NCI-H345 treated with DMSO at 0.1 percent for 48 hours (cell line): Measurements from ENCODE around the gene LRMDA.

Experiments used
- DNase-seq: peaks from one replicate; lab custom pipeline; 2025; ENCODE audit not compliant: unreplicated experiment; lab: John Stamatoyannopoulos, UW

Gene LRMDA

DNA sequence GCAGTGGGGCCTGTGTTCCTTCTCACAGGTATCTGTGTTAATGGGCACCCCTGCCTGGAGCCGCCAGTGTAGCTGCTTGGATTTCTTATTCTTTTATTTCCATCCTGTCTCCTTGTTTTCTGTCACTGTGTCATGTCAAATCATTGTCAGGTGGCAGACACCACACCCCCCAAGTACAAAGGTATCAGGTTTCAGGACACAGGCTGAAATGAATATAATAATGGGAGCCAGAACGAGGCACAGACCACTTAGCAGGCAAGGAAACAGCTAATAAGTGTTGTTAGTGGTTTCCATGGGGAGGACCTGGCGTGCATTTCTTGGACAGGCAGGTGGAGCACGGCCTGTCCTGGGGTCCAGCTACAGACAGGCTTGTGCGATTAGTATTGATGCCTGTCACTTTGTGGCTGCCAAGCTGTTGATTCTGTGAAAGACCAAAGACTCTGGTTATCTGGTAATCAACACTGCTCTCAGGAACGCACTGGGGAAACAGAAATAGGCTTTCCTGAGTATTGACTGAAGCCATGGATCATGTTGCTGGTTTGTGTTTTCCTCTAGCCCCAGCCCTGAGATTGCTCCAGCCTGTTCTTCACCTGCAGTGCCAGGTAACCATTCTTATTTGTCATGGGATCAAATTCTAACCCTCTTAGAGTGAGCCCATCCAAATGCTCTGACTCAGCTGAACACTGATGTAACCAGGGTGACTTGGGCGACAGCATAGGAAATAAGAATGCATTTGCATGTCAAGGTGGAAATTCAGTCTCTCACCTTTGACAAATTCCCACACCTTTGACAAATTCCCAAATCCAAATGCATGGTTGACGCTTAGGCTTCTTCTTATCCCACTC lies 1002.0 kb downstream of the LRMDA start:
- DNase-seq = peak; percentile 72

DNA sequence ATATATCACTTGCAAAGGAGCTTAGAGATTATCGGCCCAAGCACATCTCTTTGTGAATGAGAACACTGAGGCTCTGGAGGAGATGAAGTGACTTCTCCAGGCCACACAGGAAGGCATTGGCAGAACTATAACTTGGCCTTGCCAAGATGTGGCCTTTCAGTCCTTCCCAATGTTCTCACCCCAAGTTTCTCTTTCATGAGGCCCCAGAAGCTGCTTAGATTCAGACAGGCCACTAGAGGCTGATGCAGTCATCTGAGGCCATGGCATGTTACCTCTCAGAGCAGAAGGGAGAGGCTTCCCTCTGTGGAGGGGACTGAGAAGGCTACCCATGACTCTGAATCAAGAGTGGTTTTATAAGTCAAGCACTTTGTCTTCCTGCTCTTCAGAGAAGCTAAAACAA lies 1003.7 kb downstream of the LRMDA start:
- DNase-seq = no peak

DNA sequence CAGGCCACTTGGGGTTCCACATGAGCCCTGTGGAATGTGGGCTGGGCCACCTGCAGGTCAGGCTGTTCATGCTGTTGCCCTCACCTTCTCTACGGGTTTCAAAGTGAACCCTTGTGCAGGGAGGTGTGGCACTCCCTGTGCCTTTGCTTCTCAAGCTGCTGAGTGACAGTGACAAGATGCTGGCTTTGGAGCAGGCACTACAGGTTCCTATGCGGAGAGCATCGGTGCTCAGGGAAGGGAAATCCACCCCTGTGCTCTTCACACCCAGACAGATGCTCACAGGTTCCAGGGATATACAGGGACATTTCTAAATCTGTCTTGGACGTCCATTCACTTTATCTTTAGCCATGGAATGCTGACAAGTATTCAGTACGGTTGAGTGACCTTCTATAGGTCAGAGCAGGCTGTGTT lies 1005.0 kb downstream of the LRMDA start:
- no peak for DNase-seq

DNA sequence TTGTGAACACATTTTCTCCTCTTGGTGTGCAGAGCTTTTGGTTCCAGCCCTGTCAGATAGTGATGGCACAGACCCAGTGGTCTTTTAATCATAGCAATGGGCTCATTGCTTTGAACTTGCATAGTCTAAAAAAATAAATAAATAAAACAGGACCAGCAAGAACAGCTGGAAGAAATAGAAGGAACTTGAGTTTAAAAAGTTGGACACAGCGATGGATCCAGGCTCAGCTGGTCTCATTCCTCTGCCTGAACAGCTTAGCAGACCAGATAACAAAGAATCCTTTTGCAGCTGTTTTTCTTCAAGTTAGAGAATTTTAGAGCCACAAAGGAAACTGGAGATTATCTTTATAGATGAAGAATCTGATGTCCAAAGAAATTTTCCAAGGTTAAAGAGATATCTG lies 1005.6 kb downstream of the LRMDA start:
- DNase-seq = no peak

DNA sequence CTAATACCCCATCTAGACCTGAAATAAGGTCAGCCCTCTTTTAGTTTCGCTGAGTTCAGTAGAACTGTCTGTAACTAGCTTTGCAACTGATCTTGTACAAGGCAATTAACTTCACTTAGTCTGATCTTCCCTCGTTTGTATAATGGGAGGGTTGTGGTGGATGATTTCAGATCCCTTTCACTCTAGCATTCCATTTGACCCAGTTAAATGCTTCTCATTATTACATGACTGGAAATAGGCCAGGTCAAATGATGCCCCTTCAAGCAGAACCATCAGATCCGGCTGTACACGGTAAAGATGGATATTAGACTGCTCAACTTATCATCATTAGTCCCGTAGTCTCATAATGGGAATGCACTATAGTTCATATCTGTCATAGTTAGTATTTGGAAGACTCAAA lies 1009.0 kb downstream of the LRMDA start:
- DNase-seq = no peak

DNA sequence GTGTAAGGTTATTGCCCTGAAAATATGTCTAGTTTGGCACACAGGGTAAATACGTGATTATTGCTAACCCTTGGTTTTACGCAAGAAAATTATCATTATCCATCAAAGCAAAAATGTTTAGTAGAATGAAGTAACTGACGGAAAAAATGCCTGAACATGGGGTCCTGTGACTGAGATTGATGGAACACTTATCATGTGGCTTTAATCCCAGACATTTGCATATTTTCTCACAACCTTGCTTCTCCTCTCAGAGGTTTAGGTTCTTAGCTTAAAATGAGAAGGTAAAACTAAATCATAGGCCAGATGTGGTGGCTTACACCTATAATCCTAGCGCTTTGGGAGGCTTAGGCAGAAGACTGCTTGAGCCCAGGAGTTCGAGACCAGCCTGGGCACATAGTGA lies 1010.7 kb downstream of the LRMDA start:
- DNase-seq = no peak

DNA sequence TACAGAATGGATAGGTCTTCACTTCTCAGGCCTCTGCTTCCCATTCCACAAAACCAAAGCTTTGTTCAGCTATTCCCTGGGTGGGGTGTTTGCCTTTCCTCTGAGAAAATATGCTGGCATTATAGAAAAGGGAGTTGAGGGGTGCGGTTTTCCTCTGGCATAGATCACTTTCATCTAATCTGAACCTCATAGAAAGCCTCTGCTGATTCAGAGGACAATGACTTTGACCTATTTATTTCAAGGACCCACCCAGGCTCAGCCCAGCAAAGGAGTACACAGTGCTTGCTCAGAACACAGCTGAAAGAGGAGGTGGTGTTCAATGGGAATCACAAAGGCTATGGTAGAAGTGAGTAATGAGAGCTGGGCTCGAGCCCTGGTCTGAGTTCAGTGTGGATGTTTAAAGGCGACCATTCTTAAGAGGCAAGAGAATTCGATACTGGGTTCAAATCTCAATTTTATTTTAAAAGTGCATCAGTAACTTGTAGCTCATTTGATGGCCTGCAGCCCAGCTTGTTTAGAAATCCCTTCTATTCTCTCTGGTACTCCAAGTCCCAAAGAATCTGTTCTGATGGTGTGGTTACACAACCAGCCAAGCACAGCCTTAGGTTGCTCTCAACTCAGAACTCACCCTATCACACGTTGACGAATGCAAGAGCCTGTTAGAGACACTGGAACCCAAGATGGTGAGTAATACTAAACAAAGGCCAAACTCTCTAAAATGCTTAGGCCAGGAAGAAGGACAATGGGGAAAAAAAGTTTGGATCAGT lies 1012.8 kb downstream of the LRMDA start:
- DNase-seq = no peak

DNA sequence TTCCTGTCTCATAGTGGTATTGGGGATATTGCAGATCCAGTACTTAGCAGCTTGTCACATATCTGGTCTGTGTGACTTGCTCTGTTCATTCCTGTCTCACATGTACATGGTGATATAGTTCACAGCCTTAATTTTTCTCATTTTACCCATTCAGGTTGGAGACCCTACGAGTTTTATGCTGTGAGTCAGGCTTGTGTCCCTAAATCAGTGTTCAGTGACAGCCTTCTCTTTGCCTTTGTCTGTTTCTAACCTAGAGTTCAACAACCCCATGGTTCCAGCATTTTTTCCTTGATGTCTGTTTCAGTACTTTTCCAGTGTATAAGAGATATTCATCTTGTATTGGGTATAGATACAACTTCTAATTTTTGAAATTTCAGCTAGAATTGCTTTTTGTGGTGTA lies 1016.2 kb downstream of the LRMDA start:
- no peak for DNase-seq

DNA sequence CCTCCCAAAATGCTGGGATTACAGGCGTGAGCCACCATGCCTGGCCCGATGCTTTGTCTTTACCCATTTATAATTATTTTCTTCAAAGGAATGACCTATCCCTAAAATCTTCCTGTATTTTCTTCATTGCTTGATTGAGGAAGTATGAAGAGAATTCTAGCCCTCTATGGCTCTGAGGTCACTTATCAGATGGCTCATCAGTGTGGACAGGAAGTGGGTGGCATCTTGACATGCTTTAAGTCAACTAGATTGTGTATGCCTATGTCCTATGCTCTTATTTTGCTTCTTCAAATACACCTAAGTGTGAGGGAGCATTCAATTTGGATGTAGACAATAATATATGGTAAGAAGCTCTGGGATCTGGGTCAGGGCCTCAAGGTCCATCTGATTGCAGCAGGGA lies 1020.5 kb downstream of the LRMDA start:
- no peak for DNase-seq

DNA sequence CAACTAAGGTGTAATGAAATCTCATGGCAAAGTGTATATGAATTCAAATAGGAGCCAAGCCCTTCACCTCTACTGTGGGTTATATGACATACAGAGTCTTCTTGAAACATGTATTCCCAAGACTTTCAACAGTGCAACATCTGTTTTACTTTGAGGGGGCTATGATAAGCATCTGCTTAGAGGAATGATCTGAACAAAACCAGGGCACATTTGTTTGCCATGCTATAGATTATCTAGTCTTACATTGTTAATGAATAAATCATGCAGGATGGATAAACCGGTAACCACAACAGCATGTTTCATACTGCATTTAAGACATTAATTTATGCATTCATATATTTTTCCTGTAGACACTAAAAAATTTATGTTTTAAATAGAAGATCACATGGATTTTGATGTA lies 1021.9 kb downstream of the LRMDA start:
- no peak for DNase-seq

DNA sequence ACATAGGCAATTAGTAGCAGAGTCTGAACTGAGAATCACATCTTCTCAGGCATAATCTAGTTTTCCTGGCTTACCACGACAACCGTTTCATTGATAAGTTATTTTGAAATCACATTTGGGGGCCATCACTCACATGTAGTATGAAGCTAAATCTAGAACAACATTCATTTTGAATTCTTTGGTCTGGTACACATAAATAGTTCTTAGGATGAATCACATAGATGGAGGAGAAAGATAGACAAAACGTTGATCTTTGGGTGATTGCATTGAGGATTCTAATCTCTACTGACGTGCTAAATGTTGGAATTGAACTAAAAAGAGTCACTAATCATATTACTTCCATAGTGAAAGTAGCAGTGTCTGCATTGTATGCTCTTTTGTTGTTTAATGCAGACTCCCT lies 1022.6 kb downstream of the LRMDA start:
- no peak for DNase-seq

DNA sequence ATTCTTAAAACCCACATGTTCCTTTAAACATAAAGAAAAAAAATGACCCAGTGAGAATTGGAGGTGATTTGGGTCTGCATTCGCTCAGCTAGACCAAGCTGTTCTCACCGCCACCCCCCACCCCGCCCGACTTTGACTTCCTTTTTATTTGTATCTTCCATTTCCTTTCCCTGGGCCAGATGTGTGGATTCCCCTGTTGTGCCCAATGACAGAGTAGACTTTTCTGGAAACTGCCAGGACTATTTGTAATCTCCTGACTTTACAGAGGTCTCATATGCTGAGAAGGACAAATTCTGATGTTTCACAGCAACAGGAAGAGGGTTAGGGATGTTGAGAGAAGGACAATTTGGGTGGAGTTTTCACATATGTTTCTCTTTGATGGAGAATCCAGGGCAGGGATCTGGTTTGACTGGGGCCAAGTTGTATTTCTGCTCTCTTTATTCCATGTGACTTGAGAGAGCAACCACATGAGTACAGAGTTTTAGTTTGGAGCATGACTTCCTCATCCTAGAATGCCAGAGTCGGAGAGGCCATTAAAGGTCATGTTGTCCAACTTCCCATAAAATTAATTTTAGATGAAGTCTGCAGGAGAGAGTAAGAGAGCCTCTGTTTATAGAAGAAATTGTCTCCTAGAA lies 1023.2 kb downstream of the LRMDA start:
- no peak for DNase-seq

DNA sequence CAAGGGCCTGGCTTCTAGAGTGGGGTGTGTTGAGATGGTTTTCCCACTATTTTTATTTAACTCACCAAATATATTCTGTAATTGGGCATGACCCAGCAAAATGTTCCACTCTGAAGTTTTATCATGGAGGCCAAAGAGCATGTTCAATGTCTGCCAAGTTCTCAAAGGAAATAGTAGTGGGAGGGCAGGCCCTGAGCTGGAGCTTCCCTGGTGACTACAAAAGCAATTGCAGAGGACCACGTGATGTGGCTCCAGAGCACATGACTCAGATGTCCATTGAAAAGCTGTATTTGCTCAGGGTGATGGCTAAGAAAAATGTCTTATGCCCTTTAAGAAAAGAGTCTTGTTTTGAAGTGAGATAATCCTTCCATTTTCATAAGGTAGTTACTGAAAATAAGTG lies 1024.8 kb downstream of the LRMDA start:
- DNase-seq = no peak

DNA sequence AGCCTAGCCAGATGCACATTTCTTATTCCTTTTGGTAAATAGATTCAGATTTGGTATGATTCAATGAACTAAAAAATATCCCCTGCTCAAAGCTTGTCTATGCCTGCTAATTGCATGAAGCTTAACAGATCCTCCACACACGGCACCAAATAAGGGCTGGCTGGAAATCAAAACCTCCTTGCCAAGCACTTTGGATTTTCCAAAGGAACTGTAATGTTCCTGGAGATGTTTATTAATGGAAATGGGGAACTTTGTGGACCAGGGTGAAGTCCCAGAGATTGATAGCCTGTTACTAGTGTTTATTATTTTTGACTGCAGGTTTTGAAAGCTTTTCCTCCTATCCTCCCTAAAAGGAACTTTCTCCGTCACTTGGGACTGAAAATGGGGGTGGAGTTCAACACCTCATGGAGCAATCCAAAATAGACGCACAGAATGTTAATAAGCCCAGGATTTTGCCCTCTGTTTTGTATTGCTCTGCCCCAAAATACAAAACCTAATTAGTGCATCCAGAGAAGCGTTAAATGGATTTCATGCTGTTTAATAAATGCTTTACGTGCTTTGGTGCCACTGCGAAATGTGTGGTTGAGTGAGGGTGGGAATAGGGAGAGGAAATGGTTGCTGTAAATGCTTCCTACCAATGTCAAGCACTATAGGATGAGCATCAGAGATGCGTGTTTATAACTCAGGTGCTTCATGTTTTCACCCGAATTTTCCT lies 1027.7 kb downstream of the LRMDA start:
- DNase-seq = no peak

DNA sequence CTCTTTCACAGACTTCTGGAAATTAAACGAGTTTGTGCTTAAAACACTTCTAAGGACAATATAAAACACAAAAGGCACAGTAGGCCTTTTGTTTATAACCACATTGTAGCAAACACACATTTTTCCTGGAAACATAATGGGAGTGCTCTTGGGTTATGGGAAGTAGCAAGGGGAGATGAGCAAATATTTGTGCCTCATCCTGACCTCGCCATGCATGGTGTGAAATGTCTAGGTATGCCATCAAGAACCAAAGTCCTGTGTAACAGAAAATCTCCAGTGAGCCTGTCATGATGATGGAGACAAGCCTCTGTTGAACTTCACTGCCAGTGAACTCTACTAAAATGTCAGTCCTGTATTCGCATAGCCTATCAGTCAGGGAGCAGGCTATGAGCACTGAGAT lies 1029.6 kb downstream of the LRMDA start:
- DNase-seq = no peak

DNA sequence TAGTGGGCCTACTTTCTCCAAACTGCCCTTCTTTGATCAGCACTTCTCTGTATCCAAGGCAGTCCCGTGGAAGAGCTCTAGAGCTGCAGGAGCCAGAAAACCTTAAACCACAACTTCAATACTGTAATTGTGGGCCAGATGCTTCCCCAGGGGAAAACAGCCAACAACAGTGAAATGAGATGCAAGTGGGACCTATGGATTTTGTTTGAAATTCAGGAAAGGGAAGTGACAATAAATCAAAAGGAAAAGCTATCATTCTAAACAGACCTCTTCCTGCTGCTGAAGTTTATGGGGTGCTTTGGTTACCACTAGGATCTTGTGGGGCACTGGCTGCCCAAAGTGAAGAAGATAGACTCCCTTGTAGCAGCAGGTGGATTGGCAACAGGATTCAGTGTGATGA lies 1031.7 kb downstream of the LRMDA start:
- DNase-seq = no peak

DNA sequence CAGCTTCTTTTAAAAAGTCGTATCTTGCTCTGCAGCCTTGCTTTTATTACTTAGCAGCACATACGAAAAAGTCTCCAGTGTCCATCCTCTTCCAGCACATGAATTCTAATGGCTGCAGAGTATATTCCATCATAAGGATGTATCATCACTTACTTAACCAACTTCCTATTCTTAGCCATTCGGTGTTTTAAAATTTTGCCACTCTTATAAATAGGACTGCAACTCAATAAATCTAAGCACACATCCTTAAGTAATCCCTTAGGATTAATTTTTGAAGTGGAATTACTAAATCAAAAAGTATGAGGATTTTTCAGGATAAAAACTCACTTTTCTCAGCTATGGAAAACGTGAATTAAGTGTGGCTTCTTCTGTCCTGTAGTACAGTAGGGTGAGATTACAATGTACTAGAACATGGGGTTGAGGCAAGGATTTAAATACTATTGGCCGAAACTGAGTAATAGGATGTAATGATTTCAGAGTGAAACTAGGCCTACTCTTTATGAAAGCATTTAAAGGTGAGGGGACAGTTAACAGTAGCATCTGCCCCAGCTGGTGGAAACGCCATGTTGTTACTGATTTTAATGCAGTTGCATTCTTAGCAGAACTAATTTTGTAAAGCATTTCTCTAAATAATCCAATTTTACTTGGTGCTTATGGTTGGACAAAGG lies 1035.5 kb downstream of the LRMDA start:
- no peak for DNase-seq

DNA sequence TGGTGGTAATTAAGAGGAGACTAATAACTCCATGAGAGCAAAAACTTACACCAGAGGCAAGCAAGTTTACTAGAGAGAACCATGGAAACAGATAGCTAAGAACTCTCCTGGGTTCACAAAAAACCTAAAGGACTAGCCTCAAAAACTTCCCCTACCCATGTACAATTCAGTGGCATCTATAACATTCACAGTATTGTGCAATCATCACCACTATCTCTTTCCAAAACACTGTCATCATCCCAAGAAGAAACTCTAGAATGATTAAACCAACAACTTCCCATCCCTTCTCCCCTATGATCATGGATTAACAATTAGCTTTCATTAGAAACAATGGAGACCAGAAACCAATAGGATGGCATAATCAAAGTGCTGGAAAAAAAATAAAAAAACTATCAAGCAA lies 1038.3 kb downstream of the LRMDA start:
- no peak for DNase-seq

DNA sequence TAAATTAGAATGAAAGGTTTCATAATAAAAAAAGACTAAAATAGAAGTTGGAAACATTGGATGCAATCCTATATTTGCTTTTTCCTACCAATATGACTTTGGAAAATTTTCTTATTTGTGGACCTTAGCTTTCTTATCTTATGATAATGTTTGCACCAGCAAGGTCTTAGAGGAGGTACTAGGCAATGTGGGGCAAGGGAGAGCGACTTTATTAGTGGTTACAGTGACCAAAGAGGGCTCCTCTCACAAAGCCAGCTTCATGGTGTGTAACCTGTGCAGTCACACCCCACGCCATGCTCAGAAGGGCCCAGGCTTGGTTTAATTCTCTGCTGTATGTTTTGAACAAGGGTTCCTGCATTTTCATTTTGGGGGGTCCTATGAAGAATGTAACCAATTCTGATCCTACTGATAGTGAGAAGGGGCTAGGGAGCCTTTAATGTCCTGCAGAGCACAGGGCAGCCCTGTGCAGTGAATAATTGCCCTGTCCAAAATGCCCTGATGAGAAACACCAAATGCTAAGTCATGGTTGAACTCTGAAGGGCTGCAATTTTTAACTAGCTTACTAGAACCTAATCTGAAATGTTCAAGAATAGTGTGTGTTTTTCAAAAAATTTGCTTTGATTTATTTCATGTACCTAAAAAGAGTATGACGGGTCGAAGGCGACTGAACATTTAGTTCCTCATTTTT lies 1047.8 kb downstream of the LRMDA start:
- DNase-seq = no peak

DNA sequence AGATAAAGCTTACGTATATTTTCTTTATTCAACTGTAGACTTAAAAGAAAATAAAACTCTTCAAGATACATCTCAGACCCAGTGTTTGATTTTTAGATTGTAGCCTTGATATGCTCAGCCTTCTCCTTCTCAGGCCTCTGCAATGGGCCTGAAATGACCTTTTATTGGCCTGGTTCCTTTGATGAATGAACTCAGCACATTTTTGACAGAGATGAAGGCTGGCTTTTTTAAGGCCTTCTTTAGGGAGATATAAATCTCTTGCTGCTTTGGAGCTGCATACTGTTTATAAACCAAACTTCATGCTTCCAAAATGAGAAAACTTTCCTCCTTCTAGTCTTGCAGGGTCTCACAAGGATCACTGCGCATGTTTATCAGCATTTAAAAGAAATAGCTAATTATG lies 1049.8 kb downstream of the LRMDA start:
- no peak for DNase-seq
